Neural cell (in vitro differentiated cells): ENCODE results near the gene APMAP. TPM values are rescaled to one million over a fixed set of nuclear protein-coding genes. Genes with fewer than 3 reads are reported as not detected.

Experiments
- H2AFZ ChIP-seq: fragments of 200-600, 300-800 bp; sonication (generic), shearing (Covaris generic); 2 replicates; pipeline ENCODE4 v1.6.0; 2014; ENCODE audit warnings: low read depth, mild to moderate bottlenecking, antibody characterized with exemption, low read length, moderate library complexity
- H3F3A ChIP-seq: fragments of 200-600 bp; shearing (Covaris generic); 2 replicates; pipeline ENCODE4 v1.6.1; 2016; ENCODE audit warnings: mild to moderate bottlenecking, moderate library complexity, mixed read lengths, antibody characterized with exemption, low read length; ENCODE audit not compliant: insufficient read depth, poor library complexity, severe bottlenecking
- H3K27ac ChIP-seq: fragments of 200-600, 300-800 bp; sonication (generic), shearing (Covaris generic); 2 replicates; pipeline ENCODE4 v1.5.1; 2014; ENCODE audit warnings: mild to moderate bottlenecking, low read length, moderate library complexity
- H3K27me3 ChIP-seq: fragments of 300-800, 200-600 bp; sonication (generic), shearing (Covaris generic); 2 replicates; pipeline ENCODE4 v1.6.0; 2014; ENCODE audit warnings: mild to moderate bottlenecking, low read depth, low read length, moderate library complexity; ENCODE audit not compliant: insufficient read depth
- H3K36me3 ChIP-seq: fragments of 300-800, 200-600 bp; sonication (generic), shearing (Covaris generic); 2 replicates; pipeline ENCODE4 v1.5.1; 2014; ENCODE audit warnings: mild to moderate bottlenecking, antibody characterized with exemption, low read length, moderate library complexity; ENCODE audit not compliant: insufficient read depth
- H3K4me2 ChIP-seq: fragments of 300-800, 200-600 bp; sonication (generic), shearing (Covaris generic); 2 replicates; pipeline ENCODE4 v1.6.0; 2014; ENCODE audit warnings: mild to moderate bottlenecking, low read length
- H3K4me3 ChIP-seq: fragments of 300-800, 200-600 bp; sonication (generic), shearing (Covaris generic); 2 replicates; pipeline ENCODE4 v1.5.1; 2014; ENCODE audit warnings: mild to moderate bottlenecking, low read length, moderate library complexity
- H3K79me2 ChIP-seq: fragments of 200-600 bp; shearing (Covaris generic); replicated peaks from 2 replicates; pipeline ENCODE4 v1.6.0; 2014; ENCODE audit warnings: mild to moderate bottlenecking, low read length, moderate library complexity; ENCODE audit not compliant: insufficient read depth
- H3K9ac ChIP-seq: fragments of 300-800, 200-600 bp; sonication (generic), shearing (Covaris generic); 2 replicates; pipeline ENCODE4 v1.6.1; 2016; ENCODE audit warnings: mild to moderate bottlenecking, low read length, mixed read lengths
- H3K9me2 ChIP-seq: fragments of 200-600 bp; shearing (Covaris generic); 2 replicates; pipeline ENCODE4 v1.6.1; 2016; ENCODE audit warnings: mild to moderate bottlenecking, low read length, mixed read lengths; ENCODE audit not compliant: insufficient read depth
- H3K9me3 ChIP-seq: fragments of 200-600, 300-800 bp; sonication (generic), shearing (Covaris generic); 2 replicates; pipeline ENCODE4 v1.6.1; 2016; ENCODE audit warnings: mild to moderate bottlenecking, mixed run types, low read length, moderate library complexity, mixed read lengths
- H4K20me1 ChIP-seq: fragments of 200-600 bp; shearing (Covaris generic); 2 replicates; pipeline ENCODE4 v1.6.1; 2016; ENCODE audit warnings: mild to moderate bottlenecking, mixed run types; ENCODE audit not compliant: insufficient read depth
- CTCF ChIP-seq: fragments of 450-650 bp; IDR thresholded peaks from 2 replicates; pipeline ENCODE4 v1.5.1; 2014; ENCODE audit warnings: antibody characterized with exemption, mild to moderate bottlenecking, moderate library complexity; ENCODE audit not compliant: poor library complexity, severe bottlenecking
- EP300 ChIP-seq: fragments of 450-650 bp; conservative IDR thresholded peaks from 2 replicates; pipeline ENCODE4 v1.6.1; 2014; ENCODE audit warnings: antibody characterized with exemption, mild to moderate bottlenecking, moderate library complexity; ENCODE audit not compliant: poor library complexity, severe bottlenecking
- EZH2 ChIP-seq: fragments of 200-600, 300-800 bp; shearing (Covaris generic), sonication (generic); IDR thresholded peaks from 2 replicates; pipeline ENCODE4 v1.6.1; 2014; ENCODE audit warnings: antibody characterized with exemption, low read length, borderline replicate concordance, mild to moderate bottlenecking; ENCODE audit not compliant: insufficient read depth, poor library complexity, severe bottlenecking
- MXI1 ChIP-seq: fragments of 450-650 bp; conservative IDR thresholded peaks from 2 replicates; pipeline ENCODE4 v1.6.1; 2014; ENCODE audit warnings: antibody characterized with exemption, mild to moderate bottlenecking; ENCODE audit not compliant: poor library complexity, severe bottlenecking
- POLR2AphosphoS5 ChIP-seq: IDR thresholded peaks from 2 replicates; pipeline ENCODE4 v1.6.1; 2012
- RAD21 ChIP-seq: fragments of 450-650 bp; conservative IDR thresholded peaks from 2 replicates; pipeline ENCODE4 v1.6.1; 2014; ENCODE audit warnings: antibody characterized with exemption, mild to moderate bottlenecking, moderate library complexity
- REST ChIP-seq: IDR thresholded peaks from 2 replicates; pipeline ENCODE4 v1.6.1; 2012; ENCODE audit warnings: borderline replicate concordance
- SMC3 ChIP-seq: fragments of 450-650 bp; conservative IDR thresholded peaks from 2 replicates; pipeline ENCODE4 v1.6.1; 2014; ENCODE audit warnings: antibody characterized with exemption, mild to moderate bottlenecking, moderate library complexity; ENCODE audit not compliant: poor library complexity
- TAF1 ChIP-seq: IDR thresholded peaks from 2 replicates; pipeline ENCODE4 v1.6.1; 2012; ENCODE audit warnings: low read depth
- polyA plus RNA-seq: library from polyadenylated mRNA; depleted of rRNA; stranded (reverse); fragments of >200 nt; gene quantifications from 2 replicates; pipeline ENCODE4 v1.2.3, GENCODE V29; 2014

The APMAP gene
- polyA plus RNA-seq, 1 donor from 2014 or later: 140 TPM

- no peaks in the 10 kb centered on the region for H3F3A ChIP-seq
- H3K79me2 ChIP-seq: no peaks in the 10 kb centered on the region
- no peak for TF ChIP-seq EP300
- no peaks in the 10 kb centered on the region for H3K9me3 ChIP-seq
- no peaks in the 10 kb centered on the region for H3K36me3 ChIP-seq
- no peak overlapping the region for H3K4me2 ChIP-seq
- H3K27me3 ChIP-seq: no peaks in the 10 kb centered on the region
- H3K4me3 ChIP-seq: no peak overlapping the region
- no peak overlapping the region for H3K9ac ChIP-seq
- no peak overlapping the region for H2AFZ ChIP-seq
- no peaks in the 10 kb centered on the region for H3K9me2 ChIP-seq
- no peaks in the 10 kb centered on the region for H4K20me1 ChIP-seq
- no peak overlapping the region for H3K27ac ChIP-seq
Measured at GRCh38 chr20:25020345-25020744, 27.8 kb upstream of the APMAP start.

GRCh38 chr20:25019381-25020155 is 27.0 kb upstream of the APMAP start:
- Histone ChIP-seq H4K20me1 (no peaks in the 10 kb centered on the region), H2AFZ (no peak overlapping the region), H3F3A (no peaks in the 10 kb centered on the region), H3K9ac (no peak overlapping the region), H3K79me2 (no peaks in the 10 kb centered on the region), H3K4me2 (no peak overlapping the region), H3K27me3 (no peaks in the 10 kb centered on the region), H3K36me3 (no peaks in the 10 kb centered on the region), H3K27ac (no peak overlapping the region), H3K9me2 (no peaks in the 10 kb centered on the region), H3K9me3 (no peaks in the 10 kb centered on the region), H3K4me3 (no peak overlapping the region)
- TF ChIP-seq CTCF: no peak

GRCh38 chr20:25018841-25019240 is 26.3 kb upstream of the APMAP start:
- H3K9me3 ChIP-seq: no peaks in the 10 kb centered on the region
- H2AFZ ChIP-seq: no peak overlapping the region
- H3F3A ChIP-seq: no peaks in the 10 kb centered on the region
- TF ChIP-seq CTCF (no peak), EZH2 (no peak), MXI1 (no peak), RAD21 (no peak), POLR2AphosphoS5 (no peak), EP300 (no peak), REST (no peak), SMC3 (no peak), TAF1 (no peak)
- H3K4me3 ChIP-seq: no peak overlapping the region
- H3K9ac ChIP-seq: no peak overlapping the region
- no peaks in the 10 kb centered on the region for H3K79me2 ChIP-seq
- no peak overlapping the region for H3K4me2 ChIP-seq
- H3K36me3 ChIP-seq: no peaks in the 10 kb centered on the region
- H3K9me2 ChIP-seq: no peaks in the 10 kb centered on the region
- no peaks in the 10 kb centered on the region for H4K20me1 ChIP-seq
- no peaks in the 10 kb centered on the region for H3K27me3 ChIP-seq
- H3K27ac ChIP-seq: no peak overlapping the region
